Right atrium auricular region (tissue), 2 donors: ENCODE measurements around the gene DLG2. TPM values are rescaled to one million over a fixed set of nuclear protein-coding genes. Genes with fewer than 3 reads are reported as not detected.

ENCODE experiments used
- DNase-seq: peaks from one replicate; pipeline ENCODE4 v3.0.0-alpha.2; 2019; ENCODE audit warnings: low spot score
- H3K27ac ChIP-seq, 2 donors: fragments of 200-600 bp; sonication (generic); 1 replicate in 1 of 2; 2 replicates in 1 of 2; pipeline ENCODE4 v1.5.1; 2016 to 2019
- H3K27me3 ChIP-seq, 2 donors: fragments of 200-600 bp; sonication (generic); one replicate each; pipeline versions ENCODE4 v1.5.1 to v1.6.0; 2017 to 2019
- H3K36me3 ChIP-seq: fragments of 200-600 bp; sonication (generic); one replicate; pipeline ENCODE4 v1.5.1; 2016
- H3K4me1 ChIP-seq, 2 donors: fragments of 200-600 bp; sonication (generic); one replicate each; pipeline versions ENCODE4 v1.5.1 to v1.6.0; 2017 to 2019
- H3K4me3 ChIP-seq, 2 donors: fragments of 200-600 bp; sonication (generic); 1 replicate in 1 of 2; 2 replicates in 1 of 2; pipeline ENCODE4 v1.5.1; 2017 to 2019; ENCODE audit warnings: mild to moderate bottlenecking in 1 of 2, moderate library complexity in 1 of 2
- H3K9me3 ChIP-seq, 2 donors: fragments of 200-600 bp; sonication (generic); one replicate each; pipeline ENCODE4 v1.5.1; 2019
- CTCF ChIP-seq, 2 donors: fragments of 200-600 bp; sonication (generic); IDR thresholded peaks; one replicate each; pipeline ENCODE4 v1.5.1; 2019; ENCODE audit warnings: antibody characterized with exemption in 2 of 2
- total RNA-seq, 2 donors: library from RNA; depleted of rRNA; stranded (reverse); fragments of >200 nt; gene quantifications; one replicate each; pipeline ENCODE4 v1.1.0, GENCODE V29; 2016

DLG2 gene
- total RNA-seq, 2 donors from 2014 or later: 6.6 to 6.7 TPM

- Histone ChIP-seq H3K9me3 (no peaks in the 10 kb centered on the region), H3K27me3 (no peaks in the 10 kb centered on the region), H3K27ac (no peak overlapping the region), H3K4me3 (no peak overlapping the region), H3K4me1 (no peaks in the 10 kb centered on the region), H3K36me3 (no peaks in the 10 kb centered on the region)
- no peak for DNase-seq
- peak in 1 of 2 donors; percentile 31 for TF ChIP-seq CTCF (IDR thresholded peaks at IDR 0.05)
Observed at GRCh38 chr11:84261707-84262106, 1365.4 kb downstream of the DLG2 start.

- Histone ChIP-seq H3K9me3 (no peaks in the 10 kb centered on the region), H3K4me3 (no peak overlapping the region), H3K27me3 (no peaks in the 10 kb centered on the region), H3K4me1 (no peaks in the 10 kb centered on the region), H3K36me3 (no peaks in the 10 kb centered on the region), H3K27ac (no peak overlapping the region)
- TF ChIP-seq CTCF (IDR thresholded peaks at IDR 0.05): no peak
- no peak for DNase-seq
Observed at GRCh38 chr11:84260862-84261261, 1366.3 kb downstream of the DLG2 start.

GRCh38 chr11:84256618-84257017 lies 1370.5 kb downstream of the DLG2 start:
- Histone ChIP-seq H3K4me3 (no peak overlapping the region), H3K9me3 (no peaks in the 10 kb centered on the region), H3K36me3 (no peaks in the 10 kb centered on the region), H3K4me1 (no peaks in the 10 kb centered on the region), H3K27me3 (no peaks in the 10 kb centered on the region), H3K27ac (no peak overlapping the region)
- DNase-seq: no peak
- TF ChIP-seq CTCF (IDR thresholded peaks at IDR 0.05): no peak

DNA sequence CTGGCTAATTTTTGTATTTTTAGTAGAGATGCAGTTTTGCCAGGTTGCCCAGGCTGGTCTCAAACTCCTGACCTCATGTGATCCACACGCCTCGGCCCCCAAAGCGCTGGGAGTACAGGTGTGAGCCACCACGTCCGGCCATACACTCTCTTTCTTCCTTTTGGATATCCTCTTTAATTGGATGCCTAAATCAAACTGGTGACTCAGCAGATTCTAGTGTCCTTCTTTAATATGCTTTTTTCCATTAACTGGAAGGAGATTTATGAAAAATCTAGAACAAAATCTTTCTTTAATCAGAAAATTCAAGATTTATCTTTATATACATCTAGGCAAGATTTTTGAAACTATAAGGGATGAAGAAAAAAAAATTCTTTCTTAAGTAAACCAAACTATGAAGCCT lies 1371.7 kb downstream of the DLG2 start:
- Histone ChIP-seq H3K4me3 (no peak overlapping the region), H3K27me3 (no peaks in the 10 kb centered on the region), H3K36me3 (no peaks in the 10 kb centered on the region), H3K27ac (no peak overlapping the region), H3K4me1 (no peaks in the 10 kb centered on the region), H3K9me3 (no peaks in the 10 kb centered on the region)
- no peak for DNase-seq
- TF ChIP-seq CTCF (IDR thresholded peaks at IDR 0.05): no peak

DNA sequence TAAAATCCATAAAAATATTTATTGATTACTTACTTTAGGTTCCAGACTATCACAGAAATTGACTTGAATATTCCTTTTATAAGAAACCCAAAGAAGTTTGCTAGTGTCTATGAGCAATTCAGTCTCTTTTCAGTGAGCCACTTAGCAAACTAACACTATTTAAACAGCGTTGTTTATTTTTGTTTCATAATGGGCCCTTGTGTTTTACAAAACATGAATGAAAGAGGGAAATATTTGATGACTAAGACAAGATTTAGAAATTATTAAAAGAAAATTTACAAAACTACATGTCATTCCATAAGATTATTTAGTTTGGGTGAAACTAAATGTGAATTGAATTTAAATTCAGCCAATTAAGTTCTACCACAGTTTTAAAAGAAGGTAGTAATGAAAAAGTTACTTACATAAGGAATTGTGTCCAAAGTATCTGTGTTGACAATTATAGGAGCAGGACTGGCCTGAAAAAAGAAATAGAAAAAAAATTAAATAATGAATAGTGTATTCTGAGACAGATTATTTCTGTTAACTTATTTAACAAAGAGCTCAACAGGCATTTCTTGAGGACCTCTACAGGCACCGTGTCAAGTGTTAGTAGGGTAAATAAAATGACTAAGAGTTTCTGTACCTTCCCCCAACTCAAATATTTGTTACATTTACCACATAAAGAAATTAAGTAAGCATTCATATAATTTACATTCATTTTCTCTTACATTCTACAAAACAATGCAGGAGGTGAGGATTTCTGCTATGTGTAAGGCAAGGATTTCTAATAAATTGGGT lies 1376.1 kb downstream of the DLG2 start:
- no peaks in the 10 kb centered on the region for H3K36me3 ChIP-seq
- no peak for DNase-seq
- H3K4me3 ChIP-seq: no peak overlapping the region
- TF ChIP-seq CTCF (IDR thresholded peaks at IDR 0.05): no peak
- H3K4me1 ChIP-seq: no peaks in the 10 kb centered on the region
- H3K9me3 ChIP-seq: no peaks in the 10 kb centered on the region
- no peak overlapping the region for H3K27ac ChIP-seq
- no peaks in the 10 kb centered on the region for H3K27me3 ChIP-seq
